HepG2 (cell line): ENCODE results near the gene FGD4. TPM values are rescaled to one million over a fixed set of nuclear protein-coding genes. Genes with fewer than 3 reads are reported as not detected.

ENCODE experiments used
- ARID5B ChIP-seq: IDR thresholded peaks from 2 replicates; pipeline ENCODE4 v1.4.0; 2020; ENCODE audit warnings: mild to moderate bottlenecking, missing genetic modification reagents
- FOXO1 ChIP-seq: sonication (generic); formaldehyde crosslinking; IDR thresholded peaks from 2 replicates; pipeline ENCODE4 v1.4.0; 2020; ENCODE audit warnings: missing genetic modification reagents
- KDM2A ChIP-seq: sonication (generic); formaldehyde crosslinking; IDR thresholded peaks from 2 replicates; pipeline ENCODE4 v1.4.0; 2020; ENCODE audit warnings: low read depth, missing genetic modification reagents, borderline replicate concordance
- NR2F2 ChIP-seq: IDR thresholded peaks from 2 replicates; pipeline ENCODE4 v1.6.1; 2012; ENCODE audit warnings: low read depth, inconsistent platforms, borderline replicate concordance
- SATB2 ChIP-seq: sonication (generic); formaldehyde crosslinking; IDR thresholded peaks from 2 replicates; pipeline ENCODE4 v1.5.0; 2020; ENCODE audit warnings: missing genetic modification reagents
- SKI ChIP-seq: fragments of 450-650 bp; IDR thresholded peaks from one replicate; pipeline ENCODE4 v1.6.1; 2018; ENCODE audit warnings: mild to moderate bottlenecking; ENCODE audit not compliant: partially characterized antibody
- SMARCE1 ChIP-seq: fragments of 450-650 bp; IDR thresholded peaks from 2 replicates; pipeline ENCODE4 v1.6.1; 2017; ENCODE audit warnings: borderline replicate concordance
- SP5 ChIP-seq: IDR thresholded peaks from 2 replicates; pipeline ENCODE4 v1.6.1; 2016; ENCODE audit warnings: low read depth, borderline replicate concordance
- STAG1 ChIP-seq: sonication (generic); formaldehyde crosslinking; IDR thresholded peaks from 2 replicates; pipeline ENCODE4 v1.4.0; 2020; ENCODE audit warnings: missing genetic modification reagents
- ZEB1 ChIP-seq: IDR thresholded peaks from 2 replicates; pipeline ENCODE4 v1.6.1; 2012; ENCODE audit warnings: mild to moderate bottlenecking, low read depth, inconsistent platforms; ENCODE audit not compliant: insufficient replicate concordance
- ZFYVE20 ChIP-seq: sonication (generic); formaldehyde crosslinking; IDR thresholded peaks from 2 replicates; pipeline ENCODE4 v1.8.0; 2023; ENCODE audit warnings: low read depth, mild to moderate bottlenecking, moderate library complexity, missing genetic modification reagents, borderline replicate concordance
- ZNF558 ChIP-seq: sonication (generic); formaldehyde crosslinking; IDR thresholded peaks from 2 replicates; pipeline ENCODE4 v1.9.0; 2022; ENCODE audit warnings: mild to moderate bottlenecking, missing genetic modification reagents, borderline replicate concordance
- ZNF589 ChIP-seq: sonication (generic); formaldehyde crosslinking; conservative IDR thresholded peaks from 2 replicates; pipeline ENCODE4 v1.8.0; 2022; ENCODE audit warnings: mild to moderate bottlenecking, moderate library complexity, missing genetic modification reagents
- ZSCAN22 ChIP-seq: sonication (generic); formaldehyde crosslinking; IDR thresholded peaks from 2 replicates; pipeline ENCODE4 v1.4.0; 2020; ENCODE audit warnings: mild to moderate bottlenecking, missing genetic modification reagents
- polyA plus RNA-seq, 8 experiments: library from polyadenylated mRNA; depleted of rRNA in 3 of 8; stranded (reverse) in 7 of 8; unstranded in 1 of 8; fragments of >200 nt; fragmentation: Illumina TruSeq in 4 of 8; extraction: Trizol in 4 of 8; gene quantifications; 2 replicates each; pipeline versions ENCODE4 v1.2.1 to v1.2.3, GENCODE V29; 2011 to 2016; ENCODE audit warnings: low read depth in 4 of 8, missing spikeins in 1 of 8, mixed read lengths in 1 of 8; ENCODE audit not compliant: insufficient read depth in 1 of 8
- total RNA-seq, 5 experiments: library from RNA; depleted of rRNA; stranded (reverse); fragments of >200 nt; fragmentation: Illumina TruSeq; extraction: Trizol; gene quantifications; 2 replicates each; pipeline ENCODE4 v1.2.3, GENCODE V29; 2016; ENCODE audit warnings: low read depth in 1 of 5
- TF ChIP-seq, protein P1 (sequence below): sonication (generic); formaldehyde crosslinking; IDR thresholded peaks from 2 replicates; pipeline ENCODE4 v1.5.1; 2020; ENCODE audit warnings: mild to moderate bottlenecking, missing genetic modification reagents
- TF ChIP-seq, protein P2 (sequence below): IDR thresholded peaks from 2 replicates; pipeline ENCODE4 v1.6.1; 2016
- TF ChIP-seq, protein P3 (sequence below): sonication (generic); formaldehyde crosslinking; IDR thresholded peaks from 2 replicates; pipeline ENCODE4 v1.9.0; 2022; ENCODE audit warnings: low read depth, missing genetic modification reagents
- TF ChIP-seq, protein P4 (sequence below): sonication (generic); formaldehyde crosslinking; IDR thresholded peaks from 2 replicates; pipeline ENCODE4 v1.4.0; 2020; ENCODE audit warnings: low read depth, mild to moderate bottlenecking, missing genetic modification reagents

The FGD4 gene
- total and polyA plus RNA-seq, 2 of the 13 experiments (the other 11 are each of a cell fraction or from before 2014, with no cell fraction given), result 4.6 to 6.6 TPM

DNA sequence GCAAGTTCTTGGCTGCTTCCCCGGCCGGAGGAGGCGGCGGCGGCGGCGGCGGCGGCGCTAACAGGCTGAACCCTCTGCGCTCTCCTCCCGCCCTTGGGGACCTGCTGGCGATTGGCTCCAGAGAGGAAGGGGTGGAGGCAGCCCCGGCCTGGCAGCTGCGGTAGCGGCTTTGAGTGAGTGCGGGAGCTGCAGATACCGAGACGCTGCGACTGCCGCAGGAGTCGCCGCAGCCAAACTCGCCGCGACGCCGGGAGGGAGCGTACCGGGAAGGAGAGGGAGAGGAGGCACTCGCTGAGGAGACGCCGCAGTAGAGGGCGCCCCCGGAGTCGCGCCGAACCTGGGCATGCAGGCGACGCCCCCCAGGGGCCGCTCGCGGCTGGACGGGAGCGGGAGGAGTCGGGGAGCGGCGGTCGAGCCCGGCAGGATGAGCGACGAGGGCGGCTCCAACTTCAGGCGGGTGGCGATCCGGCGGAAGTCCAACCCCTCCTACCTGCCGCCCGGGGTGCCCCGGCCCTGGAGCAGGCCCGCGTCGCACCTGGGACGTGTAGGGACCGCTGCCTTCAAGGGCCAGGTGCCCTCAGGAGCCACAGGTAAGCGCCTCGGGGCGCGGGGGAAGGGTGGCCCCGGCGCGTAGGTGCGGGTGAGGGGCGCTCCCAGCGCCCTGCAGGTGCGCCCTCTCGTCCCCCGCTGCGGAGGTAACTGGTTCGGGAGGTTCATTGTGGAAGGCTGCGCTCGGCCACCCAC, at the start of gene FGD4 (continued):
- TF ChIP-seq, protein P1, sequence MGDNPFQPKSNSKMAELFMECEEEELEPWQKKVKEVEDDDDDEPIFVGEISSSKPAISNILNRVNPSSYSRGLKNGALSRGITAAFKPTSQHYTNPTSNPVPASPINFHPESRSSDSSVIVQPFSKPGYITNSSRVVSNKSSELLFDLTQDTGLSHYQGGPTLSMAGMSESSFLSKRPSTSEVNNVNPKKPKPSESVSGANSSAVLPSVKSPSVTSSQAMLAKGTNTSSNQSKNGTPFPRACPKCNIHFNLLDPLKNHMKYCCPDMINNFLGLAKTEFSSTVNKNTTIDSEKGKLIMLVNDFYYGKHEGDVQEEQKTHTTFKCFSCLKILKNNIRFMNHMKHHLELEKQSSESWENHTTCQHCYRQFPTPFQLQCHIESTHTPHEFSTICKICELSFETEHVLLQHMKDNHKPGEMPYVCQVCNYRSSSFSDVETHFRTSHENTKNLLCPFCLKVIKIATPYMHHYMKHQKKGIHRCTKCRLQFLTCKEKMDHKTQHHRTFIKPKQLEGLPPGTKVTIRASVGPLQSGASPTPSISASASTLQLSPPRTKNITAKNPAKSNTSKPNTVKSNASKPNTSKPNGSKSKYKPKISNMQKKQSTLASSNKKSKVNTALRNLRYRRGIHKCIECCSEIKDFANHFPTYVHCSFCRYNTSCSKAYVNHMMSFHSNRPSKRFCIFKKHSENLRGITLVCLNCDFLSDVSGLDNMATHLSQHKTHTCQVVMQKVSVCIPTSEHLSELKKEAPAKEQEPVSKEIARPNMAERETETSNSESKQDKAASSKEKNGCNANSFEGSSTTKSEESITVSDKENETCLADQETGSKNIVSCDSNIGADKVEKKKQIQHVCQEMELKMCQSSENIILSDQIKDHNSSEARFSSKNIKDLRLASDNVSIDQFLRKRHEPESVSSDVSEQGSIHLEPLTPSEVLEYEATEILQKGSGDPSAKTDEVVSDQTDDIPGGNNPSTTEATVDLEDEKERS (CRISPR knock-in tag), result no peak
- TF ChIP-seq SATB2 (CRISPR knock-in tag), result no peak
- TF ChIP-seq ARID5B (CRISPR knock-in tag), result peak; percentile 68
- TF ChIP-seq, protein P2, sequence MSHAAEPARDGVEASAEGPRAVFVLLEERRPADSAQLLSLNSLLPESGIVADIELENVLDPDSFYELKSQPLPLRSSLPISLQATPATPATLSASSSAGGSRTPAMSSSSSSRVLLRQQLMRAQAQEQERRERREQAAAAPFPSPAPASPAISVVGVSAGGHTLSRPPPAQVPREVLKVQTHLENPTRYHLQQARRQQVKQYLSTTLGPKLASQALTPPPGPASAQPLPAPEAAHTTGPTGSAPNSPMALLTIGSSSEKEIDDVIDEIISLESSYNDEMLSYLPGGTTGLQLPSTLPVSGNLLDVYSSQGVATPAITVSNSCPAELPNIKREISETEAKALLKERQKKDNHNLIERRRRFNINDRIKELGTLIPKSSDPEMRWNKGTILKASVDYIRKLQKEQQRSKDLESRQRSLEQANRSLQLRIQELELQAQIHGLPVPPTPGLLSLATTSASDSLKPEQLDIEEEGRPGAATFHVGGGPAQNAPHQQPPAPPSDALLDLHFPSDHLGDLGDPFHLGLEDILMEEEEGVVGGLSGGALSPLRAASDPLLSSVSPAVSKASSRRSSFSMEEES (CRISPR knock-in tag), result no peak
- TF ChIP-seq, protein P3, sequence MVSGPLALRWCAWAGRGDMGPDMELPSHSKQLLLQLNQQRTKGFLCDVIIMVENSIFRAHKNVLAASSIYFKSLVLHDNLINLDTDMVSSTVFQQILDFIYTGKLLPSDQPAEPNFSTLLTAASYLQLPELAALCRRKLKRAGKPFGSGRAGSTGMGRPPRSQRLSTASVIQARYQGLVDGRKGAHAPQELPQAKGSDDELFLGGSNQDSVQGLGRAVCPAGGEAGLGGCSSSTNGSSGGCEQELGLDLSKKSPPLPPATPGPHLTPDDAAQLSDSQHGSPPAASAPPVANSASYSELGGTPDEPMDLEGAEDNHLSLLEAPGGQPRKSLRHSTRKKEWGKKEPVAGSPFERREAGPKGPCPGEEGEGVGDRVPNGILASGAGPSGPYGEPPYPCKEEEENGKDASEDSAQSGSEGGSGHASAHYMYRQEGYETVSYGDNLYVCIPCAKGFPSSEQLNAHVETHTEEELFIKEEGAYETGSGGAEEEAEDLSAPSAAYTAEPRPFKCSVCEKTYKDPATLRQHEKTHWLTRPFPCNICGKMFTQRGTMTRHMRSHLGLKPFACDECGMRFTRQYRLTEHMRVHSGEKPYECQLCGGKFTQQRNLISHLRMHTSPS, result no peak; the same call in 1 of the 2 replicates
- TF ChIP-seq KDM2A, result peak; percentile 77
- TF ChIP-seq ZNF589 (CRISPR knock-in tag), result 0 out of 2 replicates have a peak, but pooled peaks have one; percentile 26
- peak; percentile 96 for TF ChIP-seq ZEB1
- TF ChIP-seq FOXO1 (CRISPR knock-in tag), result 0 out of 2 replicates have a peak, but pooled peaks have one; percentile 18
- TF ChIP-seq, protein P4, sequence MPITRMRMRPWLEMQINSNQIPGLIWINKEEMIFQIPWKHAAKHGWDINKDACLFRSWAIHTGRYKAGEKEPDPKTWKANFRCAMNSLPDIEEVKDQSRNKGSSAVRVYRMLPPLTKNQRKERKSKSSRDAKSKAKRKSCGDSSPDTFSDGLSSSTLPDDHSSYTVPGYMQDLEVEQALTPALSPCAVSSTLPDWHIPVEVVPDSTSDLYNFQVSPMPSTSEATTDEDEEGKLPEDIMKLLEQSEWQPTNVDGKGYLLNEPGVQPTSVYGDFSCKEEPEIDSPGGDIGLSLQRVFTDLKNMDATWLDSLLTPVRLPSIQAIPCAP (CRISPR knock-in tag), result no peak
- TF ChIP-seq ZFYVE20 (CRISPR knock-in tag), result no peak
- peak; percentile 61 for TF ChIP-seq STAG1 (CRISPR knock-in tag)
- TF ChIP-seq SMARCE1, result no peak
- peak; percentile 56 for TF ChIP-seq SKI
- no peak; the same call in 1 of the 2 replicates for TF ChIP-seq ZNF558
- TF ChIP-seq NR2F2, result no peak
- no peak for TF ChIP-seq ZSCAN22 (CRISPR knock-in tag)
- no peak for TF ChIP-seq SP5 (CRISPR knock-in tag)
